ENCODE results near the gene FTO. TPM values are rescaled to one million over a fixed set of nuclear protein-coding genes. Genes with fewer than 3 reads are reported as not detected.

Gene FTO
- total and polyA plus RNA-seq, 2 of the 13 experiments (the other 11 are each of a cell fraction or from before 2014, with no cell fraction given), result 41.6 to 55.8 TPM

GRCh38 chr16:53960954-53961616, 257.1 kb downstream of the FTO start (continued):
- TF ChIP-seq FOXP4 (CRISPR knock-in tag; IDR thresholded peaks at IDR 0.05), result no peak
- TF ChIP-seq KAT8 (CRISPR knock-in tag; IDR thresholded peaks at IDR 0.05), result no peak
- TF ChIP-seq ZNF713 (CRISPR knock-in tag; IDR thresholded peaks at IDR 0.05), result no peak
- TF ChIP-seq MTA1 (CRISPR knock-in tag; IDR thresholded peaks at IDR 0.05; ENCODE audit: borderline replicate concordance), result no peak
- TF ChIP-seq ZNF878 (CRISPR knock-in tag; IDR thresholded peaks at IDR 0.05), result no peak
- TF ChIP-seq PPARG (CRISPR knock-in tag; conservative IDR thresholded peaks at IDR 0.05), result no peak
- TF ChIP-seq NFAT5 (CRISPR knock-in tag; IDR thresholded peaks at IDR 0.05), result no peak
- no peak for TF ChIP-seq RFX5 (IDR thresholded peaks at IDR 0.05; ENCODE audit: low read depth, low read length)
- TF ChIP-seq ZNF292 (CRISPR knock-in tag; IDR thresholded peaks at IDR 0.05; ENCODE audit: borderline replicate concordance, low read depth), result no peak
- TF ChIP-seq ZC3H13 (CRISPR knock-in tag; IDR thresholded peaks at IDR 0.05), result no peak
